Neural cell (in vitro differentiated cells): Measurements from ENCODE around the gene PELI2. TPM values are rescaled to one million over a fixed set of nuclear protein-coding genes. Genes with fewer than 3 reads are reported as not detected.

Experiments used
- H2AFZ ChIP-seq: fragments of 200-600, 300-800 bp; sonication (generic), shearing (Covaris generic); 2 replicates; pipeline ENCODE4 v1.6.0; 2014; ENCODE audit warnings: low read depth, mild to moderate bottlenecking, antibody characterized with exemption, low read length, moderate library complexity
- H3F3A ChIP-seq: fragments of 200-600 bp; shearing (Covaris generic); 2 replicates; pipeline ENCODE4 v1.6.1; 2016; ENCODE audit warnings: mild to moderate bottlenecking, moderate library complexity, mixed read lengths, antibody characterized with exemption, low read length; ENCODE audit not compliant: insufficient read depth, poor library complexity, severe bottlenecking
- H3K27ac ChIP-seq: fragments of 200-600, 300-800 bp; sonication (generic), shearing (Covaris generic); 2 replicates; pipeline ENCODE4 v1.5.1; 2014; ENCODE audit warnings: mild to moderate bottlenecking, low read length, moderate library complexity
- H3K27me3 ChIP-seq: fragments of 300-800, 200-600 bp; sonication (generic), shearing (Covaris generic); 2 replicates; pipeline ENCODE4 v1.6.0; 2014; ENCODE audit warnings: mild to moderate bottlenecking, low read depth, low read length, moderate library complexity; ENCODE audit not compliant: insufficient read depth
- H3K36me3 ChIP-seq: fragments of 300-800, 200-600 bp; sonication (generic), shearing (Covaris generic); 2 replicates; pipeline ENCODE4 v1.5.1; 2014; ENCODE audit warnings: mild to moderate bottlenecking, antibody characterized with exemption, low read length, moderate library complexity; ENCODE audit not compliant: insufficient read depth
- H3K4me2 ChIP-seq: fragments of 300-800, 200-600 bp; sonication (generic), shearing (Covaris generic); 2 replicates; pipeline ENCODE4 v1.6.0; 2014; ENCODE audit warnings: mild to moderate bottlenecking, low read length
- H3K4me3 ChIP-seq: fragments of 300-800, 200-600 bp; sonication (generic), shearing (Covaris generic); 2 replicates; pipeline ENCODE4 v1.5.1; 2014; ENCODE audit warnings: mild to moderate bottlenecking, low read length, moderate library complexity
- H3K79me2 ChIP-seq: fragments of 200-600 bp; shearing (Covaris generic); replicated peaks from 2 replicates; pipeline ENCODE4 v1.6.0; 2014; ENCODE audit warnings: mild to moderate bottlenecking, low read length, moderate library complexity; ENCODE audit not compliant: insufficient read depth
- H3K9ac ChIP-seq: fragments of 300-800, 200-600 bp; sonication (generic), shearing (Covaris generic); 2 replicates; pipeline ENCODE4 v1.6.1; 2016; ENCODE audit warnings: mild to moderate bottlenecking, low read length, mixed read lengths
- H3K9me2 ChIP-seq: fragments of 200-600 bp; shearing (Covaris generic); 2 replicates; pipeline ENCODE4 v1.6.1; 2016; ENCODE audit warnings: mild to moderate bottlenecking, low read length, mixed read lengths; ENCODE audit not compliant: insufficient read depth
- H3K9me3 ChIP-seq: fragments of 200-600, 300-800 bp; sonication (generic), shearing (Covaris generic); 2 replicates; pipeline ENCODE4 v1.6.1; 2016; ENCODE audit warnings: mild to moderate bottlenecking, mixed run types, low read length, moderate library complexity, mixed read lengths
- H4K20me1 ChIP-seq: fragments of 200-600 bp; shearing (Covaris generic); 2 replicates; pipeline ENCODE4 v1.6.1; 2016; ENCODE audit warnings: mild to moderate bottlenecking, mixed run types; ENCODE audit not compliant: insufficient read depth
- CTCF ChIP-seq: fragments of 450-650 bp; IDR thresholded peaks from 2 replicates; pipeline ENCODE4 v1.5.1; 2014; ENCODE audit warnings: antibody characterized with exemption, mild to moderate bottlenecking, moderate library complexity; ENCODE audit not compliant: poor library complexity, severe bottlenecking
- EP300 ChIP-seq: fragments of 450-650 bp; conservative IDR thresholded peaks from 2 replicates; pipeline ENCODE4 v1.6.1; 2014; ENCODE audit warnings: antibody characterized with exemption, mild to moderate bottlenecking, moderate library complexity; ENCODE audit not compliant: poor library complexity, severe bottlenecking
- EZH2 ChIP-seq: fragments of 200-600, 300-800 bp; shearing (Covaris generic), sonication (generic); IDR thresholded peaks from 2 replicates; pipeline ENCODE4 v1.6.1; 2014; ENCODE audit warnings: antibody characterized with exemption, low read length, borderline replicate concordance, mild to moderate bottlenecking; ENCODE audit not compliant: insufficient read depth, poor library complexity, severe bottlenecking
- MXI1 ChIP-seq: fragments of 450-650 bp; conservative IDR thresholded peaks from 2 replicates; pipeline ENCODE4 v1.6.1; 2014; ENCODE audit warnings: antibody characterized with exemption, mild to moderate bottlenecking; ENCODE audit not compliant: poor library complexity, severe bottlenecking
- POLR2AphosphoS5 ChIP-seq: IDR thresholded peaks from 2 replicates; pipeline ENCODE4 v1.6.1; 2012
- RAD21 ChIP-seq: fragments of 450-650 bp; conservative IDR thresholded peaks from 2 replicates; pipeline ENCODE4 v1.6.1; 2014; ENCODE audit warnings: antibody characterized with exemption, mild to moderate bottlenecking, moderate library complexity
- REST ChIP-seq: IDR thresholded peaks from 2 replicates; pipeline ENCODE4 v1.6.1; 2012; ENCODE audit warnings: borderline replicate concordance
- SMC3 ChIP-seq: fragments of 450-650 bp; conservative IDR thresholded peaks from 2 replicates; pipeline ENCODE4 v1.6.1; 2014; ENCODE audit warnings: antibody characterized with exemption, mild to moderate bottlenecking, moderate library complexity; ENCODE audit not compliant: poor library complexity
- TAF1 ChIP-seq: IDR thresholded peaks from 2 replicates; pipeline ENCODE4 v1.6.1; 2012; ENCODE audit warnings: low read depth
- polyA plus RNA-seq: library from polyadenylated mRNA; depleted of rRNA; stranded (reverse); fragments of >200 nt; gene quantifications from 2 replicates; pipeline ENCODE4 v1.2.3, GENCODE V29; 2014

PELI2 gene
- polyA plus RNA-seq, 1 donor from 2014 or later, result 5.3 TPM

- Histone ChIP-seq H3K27me3 (no peaks in the 10 kb centered on the region), H4K20me1 (no peaks in the 10 kb centered on the region), H3K79me2 (peaks cover 91% of the 10 kb centered on the region), H3K36me3 (no peaks in the 10 kb centered on the region), H3K27ac (no peak overlapping the region), H3K9ac (no peak overlapping the region), H3K9me3 (no peaks in the 10 kb centered on the region), H3K4me3 (no peak overlapping the region), H2AFZ (no peak overlapping the region), H3K9me2 (no peaks in the 10 kb centered on the region), H3F3A (no peaks in the 10 kb centered on the region), H3K4me2 (no peak overlapping the region)
- no peak for TF ChIP-seq EP300
These were observed 16.8 kb downstream of the PELI2 start for GRCh38 chr14:56135001-56135400.

GRCh38 chr14:56135668-56136067 is 17.5 kb downstream of the PELI2 start:
- no peak overlapping the region for H2AFZ ChIP-seq
- no peaks in the 10 kb centered on the region for H3K9me2 ChIP-seq
- H3K4me2 ChIP-seq, result no peak overlapping the region
- no peak overlapping the region for H3K27ac ChIP-seq
- H3F3A ChIP-seq, result no peaks in the 10 kb centered on the region
- H3K27me3 ChIP-seq, result no peaks in the 10 kb centered on the region
- no peaks in the 10 kb centered on the region for H3K36me3 ChIP-seq
- no peak overlapping the region for H3K9ac ChIP-seq
- no peak overlapping the region for H3K4me3 ChIP-seq
- TF ChIP-seq MXI1 (no peak), RAD21 (no peak), CTCF (no peak)
- peaks cover 91% of the 10 kb centered on the region for H3K79me2 ChIP-seq
- no peaks in the 10 kb centered on the region for H3K9me3 ChIP-seq
- no peaks in the 10 kb centered on the region for H4K20me1 ChIP-seq

- TF ChIP-seq POLR2AphosphoS5 (no peak), EP300 (no peak), MXI1 (no peak), SMC3 (no peak), EZH2 (no peak), CTCF (no peak), RAD21 (no peak), REST (no peak), TAF1 (no peak)
- no peak overlapping the region for H3K4me2 ChIP-seq
- H3K27me3 ChIP-seq, result no peaks in the 10 kb centered on the region
- no peaks in the 10 kb centered on the region for H4K20me1 ChIP-seq
- H3K79me2 ChIP-seq, result peaks cover 91% of the 10 kb centered on the region
- no peaks in the 10 kb centered on the region for H3K9me3 ChIP-seq
- H3K27ac ChIP-seq, result no peak overlapping the region
- no peaks in the 10 kb centered on the region for H3K9me2 ChIP-seq
- no peak overlapping the region for H3K9ac ChIP-seq
- no peak overlapping the region for H3K4me3 ChIP-seq
- H3F3A ChIP-seq, result no peaks in the 10 kb centered on the region
- no peaks in the 10 kb centered on the region for H3K36me3 ChIP-seq
- H2AFZ ChIP-seq, result no peak overlapping the region
These were observed 18.6 kb downstream of the PELI2 start for GRCh38 chr14:56136571-56137452.
